A549 (cell line): ENCODE data around the gene IGFL3. TPM values are rescaled to one million over a fixed set of nuclear protein-coding genes. Genes with fewer than 3 reads are reported as not detected.
A peak's percentile ranks its signal among the peaks of the same experiment; 100 is the strongest.

Experiments
- ATAC-seq, 2 experiments: fragments of 200-7000 bp in 1 of 2; fragments of >200 bp in 1 of 2; cut with Nextera tagmentation in 1 of 2; cut with Tn5 transposase in 1 of 2; 3 replicates each; pipeline versions ENCODE4 v1.8.0 to v1.9.1; 2018 to 2020; ENCODE audit warnings: mild to moderate bottlenecking in 1 of 2, moderate library complexity in 1 of 2
- CTCF ChIA-PET: fragments of 300-600 bp; sonication (Branson Sonifier 250); formaldehyde crosslinking; extraction: SDS; loops from one replicate; lab custom pipeline; 2021; ENCODE audit warnings: antibody characterized with exemption, inconsistent platforms; lab: Yijun Ruan, JAX
- POLR2A ChIA-PET: fragments of 350-600 bp; formaldehyde crosslinking; extraction: SDS; loops from one replicate; lab custom pipeline; 2021; ENCODE audit warnings: antibody characterized with exemption, inconsistent platforms; lab: Yijun Ruan, JAX
- DNase-seq, 2 experiments: peaks; one replicate each; pipeline versions ENCODE4 v3.0.0 to v3.0.0-alpha.2; 2011 to 2016; ENCODE audit warnings: low read depth in 1 of 2, low spot score in 1 of 2
- FAIRE-seq: peaks from 2 replicates; lab custom pipeline; 2011; peaks lifted over from hg19 to GRCh38; lab: Jason Lieb, UNC
- H3K27ac ChIP-seq, 2 experiments: fragments of >200 bp; sonication (Bioruptor Twin); formaldehyde crosslinking; 3 replicates each; pipeline ENCODE4 v1.5.1; 2016 to 2017
- H3K4me1 ChIP-seq: fragments of >200 bp; sonication (Bioruptor Twin); formaldehyde crosslinking; 3 replicates; pipeline ENCODE4 v1.6.1; 2016
- H3K4me2 ChIP-seq: fragments of >200 bp; sonication (Bioruptor Twin); formaldehyde crosslinking; 3 replicates; pipeline ENCODE4 v1.6.1; 2016
- H3K4me3 ChIP-seq: fragments of >200 bp; sonication (Bioruptor Twin); formaldehyde crosslinking; 3 replicates; pipeline ENCODE4 v1.5.1; 2016
- H3K9me3 ChIP-seq: fragments of >200 bp; sonication (Bioruptor Twin); formaldehyde crosslinking; 3 replicates; pipeline ENCODE4 v1.6.1; 2016
- BHLHE40 ChIP-seq: IDR thresholded peaks from 2 replicates; pipeline ENCODE4 v1.6.1; 2012; ENCODE audit warnings: low read depth, low read length, inconsistent platforms
- CBX8 ChIP-seq: fragments of 200-600 bp; sonication (generic); IDR thresholded peaks from 2 replicates; pipeline ENCODE4 v1.6.1; 2016
- CEBPB ChIP-seq, 2 experiments: fragments of >200 bp in 1 of 2; sonication (Bioruptor Twin) in 1 of 2; formaldehyde crosslinking in 1 of 2; IDR thresholded peaks; 2 replicates each; pipeline ENCODE4 v1.6.1; 2012 to 2016
- CHD4 ChIP-seq: fragments of 200-600 bp; sonication (generic); IDR thresholded peaks from 2 replicates; pipeline ENCODE4 v1.6.1; 2016; ENCODE audit warnings: antibody characterized with exemption, mild to moderate bottlenecking, borderline replicate concordance
- GATA3 ChIP-seq: IDR thresholded peaks from 2 replicates; pipeline ENCODE4 v1.6.1; 2012; ENCODE audit warnings: borderline replicate concordance
- MAZ ChIP-seq: fragments of 150-350 bp; IDR thresholded peaks from 2 replicates; pipeline ENCODE4 v1.6.1; 2014; ENCODE audit warnings: antibody characterized with exemption, low read depth, low read length, borderline replicate concordance
- RFX5 ChIP-seq: fragments of 450-650 bp; IDR thresholded peaks from 2 replicates; pipeline ENCODE4 v1.7.1; 2014; ENCODE audit warnings: antibody characterized with exemption, mild to moderate bottlenecking, moderate library complexity
- SREBF2 ChIP-seq: fragments of 450-650 bp; IDR thresholded peaks from 2 replicates; pipeline ENCODE4 v1.6.1; 2014; ENCODE audit warnings: mild to moderate bottlenecking, moderate library complexity
- TFCP2L1 ChIP-seq: fragments of 250-450 bp; sonication (Bioruptor Pico); IDR thresholded peaks from 2 replicates; pipeline ENCODE4 v1.5.0; 2021; ENCODE audit warnings: mild to moderate bottlenecking
- ZC3H11A ChIP-seq: fragments of 450-650 bp; IDR thresholded peaks from 2 replicates; pipeline ENCODE4 v1.6.1; 2014; ENCODE audit warnings: antibody characterized with exemption, mild to moderate bottlenecking
- ZSCAN20 ChIP-seq: fragments of 250-450 bp; sonication (Bioruptor Pico); IDR thresholded peaks from 2 replicates; pipeline ENCODE4 v1.8.0; 2022; ENCODE audit warnings: mild to moderate bottlenecking, moderate library complexity
- whole genome bisulfite sequencing: methylation state at CpG from one replicate; pipeline ENCODE4 v1.1.6; 2017; ENCODE audit errors: missing lambda C conversion rate; 5-methylcytosine and 5-hydroxymethylcytosine counted together
- polyA plus RNA-seq, 4 experiments: library from polyadenylated mRNA; depleted of rRNA in 3 of 4; stranded (reverse); fragments of >200 nt; fragmentation: RNase III in 1 of 4; extraction: RNeasy Plus Mini Kit Qiagen cat#74134 plus additional on column Dnase treatment in 1 of 4; gene quantifications; 2 replicates in 3 of 4; 3 replicates in 1 of 4; pipeline ENCODE4 v1.2.3, GENCODE V29; 2011 to 2017
- TF ChIP-seq, protein P1 (sequence below): IDR thresholded peaks from 2 replicates; pipeline ENCODE4 v1.6.1; 2012
- TF ChIP-seq, protein P2 (sequence below): fragments of >200 bp; sonication (Bioruptor Twin); formaldehyde crosslinking; IDR thresholded peaks from 3 replicates; pipeline ENCODE4 v1.5.1; 2016
- TF ChIP-seq, protein P3 (sequence below): fragments of 250-450 bp; sonication (Bioruptor Pico); IDR thresholded peaks from 2 replicates; pipeline ENCODE4 v1.5.0; 2021; ENCODE audit warnings: mild to moderate bottlenecking, moderate library complexity, borderline replicate concordance
- TF ChIP-seq, protein P4 (sequence below): fragments of >200 bp; sonication (Bioruptor Twin); formaldehyde crosslinking; IDR thresholded peaks from 3 replicates; pipeline ENCODE4 v1.6.1; 2016

IGFL3 gene
- polyA plus RNA-seq, 2 of the 4 experiments (the other 2 are of a cell fraction) = 1.1 TPM; not detected in 1

DNA sequence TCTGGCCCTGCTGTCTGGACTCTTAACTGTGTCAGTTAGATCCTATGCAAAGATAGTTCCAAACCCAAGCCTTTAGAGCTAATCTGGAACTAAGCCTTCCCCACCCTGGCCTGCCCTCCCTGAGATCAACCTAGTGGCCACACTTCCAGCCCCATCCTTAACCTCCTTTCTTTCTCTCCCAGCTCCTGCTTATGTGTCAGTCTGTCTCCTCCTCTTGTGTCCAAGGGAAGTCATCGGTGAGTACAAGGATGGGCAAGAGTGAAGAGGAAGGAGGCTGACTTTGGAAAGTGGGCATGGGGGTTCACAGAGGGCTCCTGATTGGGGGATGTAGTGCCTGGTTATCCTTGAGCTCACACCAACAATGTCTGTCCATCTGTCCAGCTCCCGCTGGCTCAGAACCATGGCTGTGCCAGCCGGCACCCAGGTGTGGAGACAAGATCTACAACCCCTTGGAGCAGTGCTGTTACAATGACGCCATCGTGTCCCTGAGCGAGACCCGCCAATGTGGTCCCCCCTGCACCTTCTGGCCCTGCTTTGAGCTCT lies 35.8 kb upstream of the IGFL3 start:
- FAIRE-seq (no peak), ATAC-seq (no peak; a peak in 1 of 6 replicates), DNase-seq (no peak)
- POLR2A ChIA-PET = interaction anchor here (0.8 kb wide), 1 partner anchor 20 kb away, joined by 3 read pairs; no protein-coding TSS in a partner anchor
- H3K9me3 ChIP-seq = peaks cover 20% of the 10 kb centered on the region
- 93% methylated on average over 7 of the region's 7 CpGs for WGBS
- H3K4me2 ChIP-seq = peak overlapping the region; percentile 18; the same call in 2 of the 3 replicates
- no peak for TF ChIP-seq MAZ
- CTCF ChIA-PET = interaction anchor here (0.6 to 2.7 kb wide), 8 partner anchors 18 to 131 kb away, joined by 3 to 14 read pairs (median 4); no protein-coding TSS in a partner anchor
- H3K4me1 ChIP-seq = peaks cover 7% of the 10 kb centered on the region; the same call in 1 of the 3 replicates
- no peak overlapping the region for H3K4me3 ChIP-seq
- H3K27ac ChIP-seq = no peak overlapping the region

DNA sequence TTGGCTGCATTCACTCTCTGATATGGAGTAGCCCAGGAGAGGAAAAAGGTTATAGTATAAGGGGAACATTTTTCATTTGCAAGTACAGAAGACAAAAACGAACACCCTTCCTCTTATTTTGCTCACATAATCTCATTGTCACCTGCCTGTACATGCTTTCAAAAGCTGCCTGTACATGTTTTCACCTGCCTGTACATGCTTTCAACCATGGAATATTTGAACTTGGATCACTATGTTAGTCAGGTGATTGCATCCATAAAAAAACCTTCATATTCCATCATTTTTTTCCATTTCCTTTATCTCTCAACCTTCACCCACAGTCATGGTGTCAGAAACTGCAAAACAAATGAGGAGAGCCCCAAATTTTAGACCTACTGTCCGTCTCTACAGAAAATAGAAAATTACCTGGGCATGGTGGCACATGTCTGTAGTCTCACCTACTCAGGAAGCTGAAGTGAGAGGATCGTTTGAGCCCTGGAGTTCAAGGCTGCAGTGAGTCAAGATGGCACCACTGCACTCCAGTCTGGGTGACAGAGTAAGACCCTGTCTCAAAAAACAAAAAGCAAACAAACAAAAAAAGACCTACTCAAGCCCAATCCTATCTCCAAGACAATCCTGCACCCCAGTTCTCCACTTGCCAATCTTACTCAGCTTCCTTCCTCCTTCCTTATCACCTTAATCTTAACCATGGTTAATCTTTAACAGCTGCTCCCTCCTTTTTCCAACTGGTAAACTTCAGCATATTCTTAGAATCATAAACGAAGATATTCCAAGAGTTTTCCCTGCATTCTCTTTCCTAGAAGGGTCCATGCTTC lies 35.1 kb upstream of the IGFL3 start:
- no peak for DNase-seq
- CTCF ChIA-PET = interaction anchor here (0.6 to 2.7 kb wide), 7 partner anchors 22 to 131 kb away, joined by 3 to 14 read pairs (median 4); no protein-coding TSS in a partner anchor
- no peak for FAIRE-seq
- peak overlapping the region; percentile 18; the same call in 2 of the 3 replicates for H3K4me2 ChIP-seq
- no peak overlapping the region for H3K27ac ChIP-seq
- TF ChIP-seq, protein P1, sequence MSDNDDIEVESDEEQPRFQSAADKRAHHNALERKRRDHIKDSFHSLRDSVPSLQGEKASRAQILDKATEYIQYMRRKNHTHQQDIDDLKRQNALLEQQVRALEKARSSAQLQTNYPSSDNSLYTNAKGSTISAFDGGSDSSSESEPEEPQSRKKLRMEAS = 0 out of 2 replicates have a peak, but pooled peaks have one; percentile 23
- TF ChIP-seq GATA3 (peak; percentile 57; the same call in 1 of the 2 replicates), ZC3H11A (no peak)
- TF ChIP-seq, all 56 proteins: peak for 2
- H3K4me1 ChIP-seq = peaks cover 7% of the 10 kb centered on the region; the same call in 1 of the 3 replicates
- POLR2A ChIA-PET = no interaction called here
- WGBS = 35% methylated on average over 4 of the region's 4 CpGs
- ATAC-seq = no peak
- H3K4me3 ChIP-seq = no peak overlapping the region
- peaks cover 20% of the 10 kb centered on the region for H3K9me3 ChIP-seq

DNA sequence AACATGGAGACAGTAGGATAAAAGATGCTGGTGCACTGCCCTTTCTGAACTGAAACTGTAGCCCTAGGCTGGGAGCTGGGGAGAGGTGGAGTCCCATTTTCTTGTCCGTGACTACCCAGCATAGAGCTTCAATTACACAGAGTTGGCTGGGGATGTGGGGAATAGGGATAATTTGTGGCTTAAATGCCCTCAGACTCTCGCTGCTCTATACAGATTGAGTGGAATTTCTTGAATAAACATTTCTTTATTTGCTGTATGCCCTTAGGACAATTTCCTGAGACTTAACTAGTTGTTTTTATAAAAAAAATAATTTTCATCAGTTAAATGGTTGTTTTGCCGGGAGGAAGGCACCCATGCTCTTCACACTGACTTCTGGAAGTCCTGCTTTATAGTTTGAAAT lies 30.7 kb upstream of the IGFL3 start:
- FAIRE-seq (peak; percentile 77), ATAC-seq (no peak), DNase-seq (no peak)
- Histone ChIP-seq H3K4me2 (no peak overlapping the region), H3K27ac (no peak overlapping the region), H3K9me3 (no peaks in the 10 kb centered on the region), H3K4me1 (peaks cover 7% of the 10 kb centered on the region; the same call in 1 of the 3 replicates), H3K4me3 (no peak overlapping the region)
- CTCF ChIA-PET = interaction anchor here (0.6 to 1.7 kb wide), 3 partner anchors 13 to 114 kb away, joined by 4 to 5 read pairs (median 4); no protein-coding TSS in a partner anchor
- WGBS = 48% methylated on average over 3 of the region's 3 CpGs
- POLR2A ChIA-PET = no interaction called here
- TF ChIP-seq, protein P2, sequence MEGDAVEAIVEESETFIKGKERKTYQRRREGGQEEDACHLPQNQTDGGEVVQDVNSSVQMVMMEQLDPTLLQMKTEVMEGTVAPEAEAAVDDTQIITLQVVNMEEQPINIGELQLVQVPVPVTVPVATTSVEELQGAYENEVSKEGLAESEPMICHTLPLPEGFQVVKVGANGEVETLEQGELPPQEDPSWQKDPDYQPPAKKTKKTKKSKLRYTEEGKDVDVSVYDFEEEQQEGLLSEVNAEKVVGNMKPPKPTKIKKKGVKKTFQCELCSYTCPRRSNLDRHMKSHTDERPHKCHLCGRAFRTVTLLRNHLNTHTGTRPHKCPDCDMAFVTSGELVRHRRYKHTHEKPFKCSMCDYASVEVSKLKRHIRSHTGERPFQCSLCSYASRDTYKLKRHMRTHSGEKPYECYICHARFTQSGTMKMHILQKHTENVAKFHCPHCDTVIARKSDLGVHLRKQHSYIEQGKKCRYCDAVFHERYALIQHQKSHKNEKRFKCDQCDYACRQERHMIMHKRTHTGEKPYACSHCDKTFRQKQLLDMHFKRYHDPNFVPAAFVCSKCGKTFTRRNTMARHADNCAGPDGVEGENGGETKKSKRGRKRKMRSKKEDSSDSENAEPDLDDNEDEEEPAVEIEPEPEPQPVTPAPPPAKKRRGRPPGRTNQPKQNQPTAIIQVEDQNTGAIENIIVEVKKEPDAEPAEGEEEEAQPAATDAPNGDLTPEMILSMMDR = no peak
- TF ChIP-seq, protein P3, sequence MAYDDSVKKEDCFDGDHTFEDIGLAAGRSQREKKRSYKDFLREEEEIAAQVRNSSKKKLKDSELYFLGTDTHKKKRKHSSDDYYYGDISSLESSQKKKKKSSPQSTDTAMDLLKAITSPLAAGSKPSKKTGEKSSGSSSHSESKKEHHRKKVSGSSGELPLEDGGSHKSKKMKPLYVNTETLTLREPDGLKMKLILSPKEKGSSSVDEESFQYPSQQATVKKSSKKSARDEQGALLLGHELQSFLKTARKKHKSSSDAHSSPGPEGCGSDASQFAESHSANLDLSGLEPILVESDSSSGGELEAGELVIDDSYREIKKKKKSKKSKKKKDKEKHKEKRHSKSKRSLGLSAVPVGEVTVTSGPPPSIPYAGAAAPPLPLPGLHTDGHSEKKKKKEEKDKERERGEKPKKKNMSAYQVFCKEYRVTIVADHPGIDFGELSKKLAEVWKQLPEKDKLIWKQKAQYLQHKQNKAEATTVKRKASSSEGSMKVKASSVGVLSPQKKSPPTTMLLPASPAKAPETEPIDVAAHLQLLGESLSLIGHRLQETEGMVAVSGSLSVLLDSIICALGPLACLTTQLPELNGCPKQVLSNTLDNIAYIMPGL = no peak
- TF ChIP-seq GATA3 (no peak), CHD4 (no peak), RFX5 (no peak), CBX8 (no peak), ZSCAN20 (CRISPR knock-in tag) (no peak), SREBF2 (no peak), BHLHE40 (no peak), CEBPB (IDR thresholded peaks at IDR 0.05) (no peak), TFCP2L1 (CRISPR knock-in tag) (no peak)
- TF ChIP-seq, protein P4, sequence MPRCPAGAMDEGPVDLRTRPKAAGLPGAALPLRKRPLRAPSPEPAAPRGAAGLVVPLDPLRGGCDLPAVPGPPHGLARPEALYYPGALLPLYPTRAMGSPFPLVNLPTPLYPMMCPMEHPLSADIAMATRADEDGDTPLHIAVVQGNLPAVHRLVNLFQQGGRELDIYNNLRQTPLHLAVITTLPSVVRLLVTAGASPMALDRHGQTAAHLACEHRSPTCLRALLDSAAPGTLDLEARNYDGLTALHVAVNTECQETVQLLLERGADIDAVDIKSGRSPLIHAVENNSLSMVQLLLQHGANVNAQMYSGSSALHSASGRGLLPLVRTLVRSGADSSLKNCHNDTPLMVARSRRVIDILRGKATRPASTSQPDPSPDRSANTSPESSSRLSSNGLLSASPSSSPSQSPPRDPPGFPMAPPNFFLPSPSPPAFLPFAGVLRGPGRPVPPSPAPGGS = no peak
